HG02610 (cell line): Measurements from ENCODE around the gene EFNA5.

Source experiments
- ATAC-seq: cut with Tn5 transposase; IDR thresholded peaks from one replicate; pipeline ENCODE4 v1.9.1; 2021; ENCODE audit warnings: mild to moderate bottlenecking, moderate library complexity; ENCODE audit not compliant: unreplicated experiment

The EFNA5 gene

GRCh38 chr5:107574287-107574686, 96.5 kb downstream of the EFNA5 start:
- ATAC-seq: no peak

DNA sequence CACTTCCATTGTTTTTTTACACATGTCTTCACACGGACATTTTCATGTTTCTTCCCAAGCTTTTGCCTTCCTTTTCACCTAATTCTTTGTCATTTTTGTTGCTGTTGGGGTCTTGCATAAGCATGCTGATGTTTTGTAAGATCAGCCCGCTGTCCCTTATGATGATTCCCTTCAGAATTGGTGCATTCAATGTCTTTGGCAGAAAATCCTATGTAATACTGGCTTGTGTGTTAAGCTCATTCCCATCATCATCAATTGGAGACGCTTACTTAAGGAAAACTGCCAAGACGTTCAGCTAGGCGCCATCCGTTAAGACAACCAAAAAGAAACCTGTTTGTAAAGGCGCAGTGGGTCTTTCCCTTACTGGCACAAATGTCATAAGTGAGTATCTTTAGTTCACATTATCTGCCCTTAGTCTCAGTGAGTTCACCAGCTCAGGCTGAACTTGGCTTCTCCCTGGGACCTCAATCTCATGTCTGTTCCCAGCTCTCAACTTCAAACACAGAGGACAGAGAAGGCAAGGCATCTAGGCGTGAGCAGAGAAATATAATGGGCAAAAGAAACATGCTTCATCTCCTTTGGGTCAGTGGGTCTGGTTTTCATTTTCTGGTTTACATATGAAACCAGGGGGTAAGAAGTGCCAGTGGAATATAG, 97.9 kb downstream of the EFNA5 start:
- no peak for ATAC-seq

GRCh38 chr5:107571621-107572536, 98.9 kb downstream of the EFNA5 start:
- peak; percentile 36 for ATAC-seq

- ATAC-seq: peak; percentile 77
Measured at GRCh38 chr5:107570805-107571531, 99.8 kb downstream of the EFNA5 start.

- ATAC-seq: no peak
Measured at GRCh38 chr5:107570181-107570580, 100.6 kb downstream of the EFNA5 start.

DNA sequence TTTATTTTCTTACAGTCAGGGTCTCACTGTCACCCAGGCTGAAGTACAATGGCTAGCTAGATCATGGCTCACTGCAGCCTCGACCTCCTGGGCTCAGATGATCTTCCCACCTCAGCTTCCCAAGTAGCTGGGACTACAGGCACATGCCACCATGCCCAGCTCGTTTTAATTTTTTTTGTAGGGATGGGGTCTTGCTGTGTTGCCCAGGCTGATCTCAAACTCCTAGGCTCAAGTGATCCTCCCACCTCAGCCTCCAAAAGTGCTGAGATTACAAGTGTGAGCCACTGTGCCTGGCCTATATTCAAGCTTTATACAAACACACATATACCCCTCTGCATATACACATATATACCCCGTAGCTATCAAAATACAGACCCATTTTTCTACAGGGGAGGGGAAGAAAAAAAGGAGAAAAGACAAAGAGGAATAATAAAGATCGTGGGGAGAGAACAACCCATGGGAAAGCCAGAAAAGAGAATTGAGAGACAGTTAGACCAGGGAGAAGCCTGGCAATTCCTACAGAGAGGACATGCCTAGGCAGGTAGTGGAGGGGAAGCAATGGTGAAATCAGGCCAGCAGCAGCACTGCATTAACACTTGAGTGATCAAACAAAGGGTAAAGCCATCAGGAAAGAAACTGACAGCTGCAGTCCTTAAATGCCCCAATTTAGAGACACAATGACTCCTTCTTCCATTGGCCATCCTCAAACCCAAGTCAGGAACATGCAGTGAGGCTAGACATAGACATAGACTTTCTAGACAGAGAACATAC, 102.7 kb downstream of the EFNA5 start:
- peak; percentile 25 for ATAC-seq

DNA sequence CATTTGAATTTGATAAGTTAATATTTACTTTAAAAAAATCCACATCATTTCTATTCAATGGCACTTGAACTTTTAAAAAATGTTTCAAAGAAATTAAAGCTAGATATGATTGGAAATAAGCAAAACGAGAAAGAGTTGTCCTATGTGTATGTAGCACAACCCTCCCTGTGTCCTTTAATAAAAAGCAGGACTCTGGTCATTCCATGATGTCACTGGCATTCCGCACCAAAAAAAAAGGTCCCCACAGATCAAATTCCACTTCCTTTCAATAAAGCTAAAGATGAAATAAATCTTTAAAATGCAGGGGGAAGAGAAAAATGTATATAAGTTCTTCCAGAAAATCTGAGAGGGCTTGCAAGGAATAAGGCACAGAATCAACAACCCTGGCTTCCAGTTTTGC, 103.8 kb downstream of the EFNA5 start:
- ATAC-seq: no peak

DNA sequence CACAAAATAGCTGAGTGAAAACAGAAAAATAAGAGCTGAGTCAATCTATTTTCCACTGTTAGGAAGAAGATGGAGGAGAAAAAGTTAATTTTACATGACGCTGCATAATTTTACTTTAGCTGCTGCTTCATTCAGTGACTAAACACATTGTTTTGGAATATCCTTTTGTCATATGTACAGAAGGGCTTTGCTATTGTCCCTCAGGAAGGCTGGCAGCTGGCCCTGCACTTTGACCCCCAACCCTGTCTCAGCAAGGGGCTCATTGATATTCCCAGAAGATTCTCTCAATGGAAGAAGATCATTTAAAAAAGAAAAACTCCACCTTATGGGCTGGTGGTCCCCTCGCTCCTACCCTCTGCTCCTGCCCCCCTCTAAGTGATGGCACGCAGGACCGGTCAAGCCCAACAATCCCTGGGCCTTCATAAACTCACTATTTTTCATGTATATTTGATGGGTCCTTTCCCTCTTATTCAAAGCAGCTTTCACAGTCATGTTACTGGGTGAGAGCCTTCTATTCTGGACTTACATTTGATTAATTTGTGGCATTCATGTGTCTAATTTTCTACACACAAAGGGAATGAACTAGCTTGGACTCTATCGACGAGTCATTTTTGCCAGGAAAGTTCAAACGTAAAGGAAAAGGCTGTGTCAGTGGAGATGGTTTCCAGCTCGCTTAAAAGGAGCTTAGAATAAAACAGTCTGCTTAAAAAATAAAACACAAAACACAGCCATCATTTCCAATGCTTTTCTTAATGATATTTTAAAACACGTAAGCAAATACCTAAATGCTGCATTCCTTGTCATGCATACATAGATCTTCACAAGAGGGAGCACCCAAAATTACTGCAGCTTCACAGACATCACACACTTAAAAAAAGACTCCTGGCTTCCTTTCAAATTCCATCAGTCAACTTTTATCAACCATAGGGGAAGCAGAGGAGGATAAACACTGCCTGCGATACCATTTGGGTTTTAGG, 104.7 kb downstream of the EFNA5 start:
- no peak for ATAC-seq

- no peak for ATAC-seq
Measured at GRCh38 chr5:107564931-107565372, 105.8 kb downstream of the EFNA5 start.

- ATAC-seq: no peak
Measured at GRCh38 chr5:107563959-107564544, 106.7 kb downstream of the EFNA5 start.

GRCh38 chr5:107560377-107560776, 110.4 kb downstream of the EFNA5 start:
- no peak for ATAC-seq

- no peak for ATAC-seq
Measured at GRCh38 chr5:107558823-107559375, 111.8 kb downstream of the EFNA5 start.

DNA sequence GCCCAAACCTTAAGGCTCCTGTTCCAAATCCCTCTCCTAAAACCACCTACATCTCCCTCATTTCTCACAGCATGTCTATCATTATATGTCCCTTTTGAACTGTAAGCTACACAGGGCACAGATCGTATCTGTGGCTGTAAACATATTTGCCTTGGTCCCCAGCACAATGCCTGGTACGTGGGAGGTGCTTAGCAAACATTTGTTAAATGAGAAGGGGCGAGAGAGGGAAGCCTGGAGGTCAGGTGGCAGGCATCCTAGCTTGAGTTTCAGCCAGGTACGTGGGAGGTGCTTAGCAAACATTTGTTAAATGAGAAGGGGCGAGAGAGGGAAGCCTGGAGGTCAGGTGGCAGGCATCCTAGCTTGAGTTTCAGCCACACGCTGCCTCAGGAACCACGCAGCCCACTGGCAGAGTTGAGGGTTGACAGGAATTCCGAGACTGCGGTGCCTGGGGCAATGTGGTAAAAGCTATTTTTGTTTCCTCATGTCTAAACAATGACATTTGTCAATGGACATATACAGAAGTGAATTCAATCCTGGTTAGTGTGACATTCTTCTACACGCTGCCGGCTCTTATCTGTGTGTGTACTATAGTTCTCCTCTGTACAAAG, 113.6 kb downstream of the EFNA5 start:
- ATAC-seq: no peak

- ATAC-seq: no peak
Measured at GRCh38 chr5:107556575-107556974, 114.2 kb downstream of the EFNA5 start.

- no peak for ATAC-seq
Measured at GRCh38 chr5:107555425-107556090, 115.2 kb downstream of the EFNA5 start.

DNA sequence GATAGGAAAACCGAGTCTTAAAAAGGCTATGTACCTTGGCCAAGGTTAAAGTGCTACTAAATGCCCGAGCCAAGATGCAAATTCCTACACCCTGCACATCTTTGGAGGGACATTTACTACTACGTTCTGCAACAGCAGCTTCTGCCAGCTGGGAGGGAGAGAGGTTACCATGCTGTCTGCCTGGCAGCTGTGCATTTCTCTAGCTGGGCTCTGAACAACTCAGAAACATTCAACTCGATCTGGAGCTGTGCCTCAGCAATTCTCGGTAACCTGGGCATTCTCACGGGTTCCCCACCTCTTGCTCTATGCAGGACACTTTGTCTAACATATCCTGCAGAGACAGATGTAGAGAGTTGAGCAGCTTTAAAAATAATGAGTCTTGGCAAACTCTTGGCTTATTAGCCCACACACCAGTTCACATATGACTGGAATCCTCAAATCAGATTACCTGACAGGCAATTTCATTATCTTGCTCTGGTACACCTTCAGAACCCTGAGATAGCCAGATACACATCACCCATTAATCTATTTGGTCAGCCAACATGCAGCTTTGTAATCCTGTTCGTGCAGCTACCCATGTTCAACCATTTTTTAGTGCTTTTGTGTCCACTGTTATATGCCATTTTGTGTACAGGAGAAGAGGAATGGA, 115.8 kb downstream of the EFNA5 start:
- no peak for ATAC-seq

- ATAC-seq: peak; percentile 64
Measured at GRCh38 chr5:107553117-107553555, 117.6 kb downstream of the EFNA5 start.
